GM12801 (cell line): ENCODE data around the gene ASXL3.

Experiments used
- TF ChIP-seq, protein P1 (sequence below): IDR thresholded peaks from one replicate; pipeline ENCODE4 v1.5.1; 2011; ENCODE audit warnings: control low read depth; ENCODE audit not compliant: insufficient read length; ENCODE audit errors: extremely low read depth

ASXL3 gene

DNA sequence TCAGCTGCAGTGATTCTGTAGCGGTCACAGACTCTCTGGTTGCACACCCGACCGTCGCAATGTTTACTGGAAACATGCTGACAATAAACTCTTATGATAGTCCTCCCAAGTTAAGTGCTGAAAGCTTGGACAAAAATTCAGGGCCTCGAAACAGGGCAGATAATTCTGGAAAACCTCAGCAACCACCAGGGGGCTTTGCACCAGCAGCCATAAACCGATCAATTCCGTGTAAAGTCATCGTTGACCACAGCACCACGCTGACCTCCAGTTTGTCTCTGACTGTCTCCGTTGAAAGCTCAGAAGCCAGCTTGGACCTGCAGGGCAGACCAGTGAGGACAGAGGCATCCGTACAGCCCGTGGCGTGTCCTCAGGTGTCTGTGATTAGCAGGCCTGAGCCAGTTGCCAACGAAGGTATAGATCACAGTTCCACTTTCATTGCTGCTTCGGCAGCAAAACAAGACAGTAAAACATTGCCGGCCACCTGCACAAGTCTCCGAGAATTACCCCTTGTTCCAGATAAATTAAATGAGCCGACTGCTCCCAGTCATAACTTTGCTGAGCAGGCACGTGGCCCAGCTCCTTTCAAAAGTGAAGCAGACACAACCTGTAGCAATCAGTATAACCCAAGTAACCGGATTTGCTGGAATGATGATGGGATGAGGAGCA lies 166.1 kb downstream of the ASXL3 start:
- TF ChIP-seq, protein P1, sequence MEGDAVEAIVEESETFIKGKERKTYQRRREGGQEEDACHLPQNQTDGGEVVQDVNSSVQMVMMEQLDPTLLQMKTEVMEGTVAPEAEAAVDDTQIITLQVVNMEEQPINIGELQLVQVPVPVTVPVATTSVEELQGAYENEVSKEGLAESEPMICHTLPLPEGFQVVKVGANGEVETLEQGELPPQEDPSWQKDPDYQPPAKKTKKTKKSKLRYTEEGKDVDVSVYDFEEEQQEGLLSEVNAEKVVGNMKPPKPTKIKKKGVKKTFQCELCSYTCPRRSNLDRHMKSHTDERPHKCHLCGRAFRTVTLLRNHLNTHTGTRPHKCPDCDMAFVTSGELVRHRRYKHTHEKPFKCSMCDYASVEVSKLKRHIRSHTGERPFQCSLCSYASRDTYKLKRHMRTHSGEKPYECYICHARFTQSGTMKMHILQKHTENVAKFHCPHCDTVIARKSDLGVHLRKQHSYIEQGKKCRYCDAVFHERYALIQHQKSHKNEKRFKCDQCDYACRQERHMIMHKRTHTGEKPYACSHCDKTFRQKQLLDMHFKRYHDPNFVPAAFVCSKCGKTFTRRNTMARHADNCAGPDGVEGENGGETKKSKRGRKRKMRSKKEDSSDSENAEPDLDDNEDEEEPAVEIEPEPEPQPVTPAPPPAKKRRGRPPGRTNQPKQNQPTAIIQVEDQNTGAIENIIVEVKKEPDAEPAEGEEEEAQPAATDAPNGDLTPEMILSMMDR: no peak

DNA sequence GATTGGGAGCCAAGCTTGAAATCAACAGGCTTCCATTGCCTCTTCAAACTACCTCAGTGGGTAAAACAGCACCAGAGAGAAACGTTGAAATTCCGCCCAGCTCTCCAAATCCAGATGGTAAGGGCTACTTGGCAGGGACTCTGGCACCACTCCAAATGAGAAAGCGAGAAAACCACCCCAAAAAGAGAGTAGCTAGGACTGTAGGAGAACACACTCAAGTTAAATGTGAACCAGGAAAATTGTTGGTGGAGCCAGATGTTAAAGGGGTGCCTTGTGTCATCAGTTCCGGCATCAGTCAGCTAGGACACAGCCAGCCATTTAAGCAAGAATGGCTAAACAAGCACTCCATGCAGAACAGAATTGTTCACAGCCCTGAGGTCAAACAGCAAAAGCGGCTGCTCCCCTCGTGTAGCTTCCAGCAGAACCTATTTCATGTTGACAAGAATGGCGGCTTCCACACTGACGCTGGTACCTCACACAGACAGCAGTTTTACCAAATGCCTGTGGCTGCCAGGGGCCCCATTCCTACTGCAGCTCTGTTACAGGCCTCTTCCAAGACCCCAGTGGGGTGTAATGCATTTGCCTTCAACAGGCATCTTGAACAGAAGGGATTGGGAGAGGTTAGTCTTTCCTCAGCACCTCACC lies 167.3 kb downstream of the ASXL3 start:
- TF ChIP-seq, protein P1: no peak

DNA sequence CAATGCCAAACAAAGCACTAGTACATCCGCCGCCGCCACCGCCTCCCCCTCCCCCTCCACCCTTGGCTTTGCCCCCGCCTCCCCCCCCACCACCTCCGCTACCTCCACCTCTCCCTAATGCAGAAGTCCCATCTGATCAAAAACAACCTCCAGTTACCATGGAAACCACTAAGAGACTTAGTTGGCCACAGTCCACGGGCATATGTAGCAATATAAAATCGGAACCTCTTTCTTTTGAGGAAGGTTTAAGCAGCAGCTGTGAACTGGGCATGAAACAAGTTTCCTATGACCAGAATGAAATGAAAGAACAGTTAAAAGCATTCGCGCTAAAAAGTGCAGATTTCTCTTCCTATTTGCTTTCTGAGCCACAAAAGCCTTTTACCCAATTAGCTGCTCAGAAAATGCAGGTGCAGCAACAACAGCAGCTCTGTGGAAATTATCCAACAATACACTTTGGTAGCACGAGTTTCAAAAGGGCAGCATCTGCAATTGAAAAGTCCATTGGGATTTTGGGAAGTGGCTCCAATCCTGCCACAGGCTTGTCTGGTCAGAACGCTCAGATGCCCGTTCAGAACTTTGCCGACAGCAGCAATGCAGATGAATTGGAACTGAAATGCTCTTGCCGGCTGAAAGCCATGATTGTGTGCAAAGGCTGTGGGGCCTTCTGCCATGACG lies 168.0 kb downstream of the ASXL3 start:
- TF ChIP-seq, protein P1: no peak

DNA sequence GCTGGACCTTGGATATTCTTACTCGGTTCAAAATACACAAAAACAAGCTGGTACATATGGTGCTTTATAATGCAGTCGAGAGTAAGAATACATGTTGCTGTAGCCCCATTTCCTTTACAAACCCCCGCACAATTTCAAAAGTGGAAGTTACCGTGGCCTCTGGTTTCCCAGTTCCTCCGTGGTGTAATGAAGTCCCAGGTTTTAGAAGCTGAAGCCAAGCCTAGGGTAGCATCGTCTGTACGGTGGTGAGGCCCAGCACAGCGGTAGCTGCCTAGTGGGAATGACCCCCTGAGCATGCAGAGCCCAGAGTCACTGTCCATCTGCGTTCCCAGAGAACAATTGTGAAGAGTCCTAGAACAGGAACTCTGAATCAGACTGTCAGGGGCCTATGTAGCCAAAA lies 171.8 kb downstream of the ASXL3 start:
- TF ChIP-seq, protein P1: no peak

DNA sequence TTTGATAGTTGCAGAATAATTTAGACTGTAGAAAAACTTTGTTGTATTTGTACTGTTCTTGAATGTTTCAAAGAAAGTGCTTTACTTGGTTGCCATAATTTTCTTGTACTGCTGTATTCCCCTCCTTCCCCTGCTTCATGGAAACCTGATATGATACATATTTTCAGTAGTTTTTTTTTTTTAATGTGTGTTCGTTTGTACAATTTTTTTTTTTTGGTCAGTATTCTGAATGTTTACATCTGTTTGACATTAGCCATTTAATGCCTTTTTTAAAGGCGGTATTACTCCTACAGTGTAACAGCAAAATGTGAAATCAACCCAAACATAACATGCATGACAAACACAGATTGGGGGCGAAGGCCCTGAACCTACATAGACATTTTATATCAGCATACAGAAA lies 172.3 kb downstream of the ASXL3 start:
- TF ChIP-seq, protein P1: no peak

DNA sequence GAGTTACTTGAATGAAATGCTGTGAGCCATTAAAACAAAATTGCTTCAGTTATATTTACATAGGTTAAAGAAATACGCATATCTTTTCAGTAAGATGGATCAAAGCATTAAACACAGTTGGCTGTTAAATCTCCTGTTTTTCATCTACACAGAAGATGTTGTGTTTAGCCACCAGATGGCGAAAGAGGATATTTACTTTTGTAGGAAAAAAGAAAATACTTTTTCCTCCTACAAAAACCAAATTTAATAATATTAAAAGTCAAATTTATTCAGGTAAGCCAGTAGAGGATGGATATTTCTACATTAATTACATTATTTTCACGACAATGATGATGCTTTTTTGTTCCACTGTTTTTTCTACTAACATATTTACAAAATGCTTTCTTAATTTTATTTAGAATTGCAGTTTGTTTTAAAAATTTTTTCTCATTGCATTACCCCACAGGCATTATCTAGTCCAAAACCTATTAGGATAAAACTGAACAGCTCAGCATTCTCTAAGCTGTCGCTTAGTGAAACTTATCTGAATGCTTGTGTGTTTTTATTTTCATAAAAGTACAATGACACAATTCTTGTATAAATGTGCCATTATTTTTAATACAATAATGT lies 173.7 kb downstream of the ASXL3 start:
- TF ChIP-seq, protein P1: no peak

DNA sequence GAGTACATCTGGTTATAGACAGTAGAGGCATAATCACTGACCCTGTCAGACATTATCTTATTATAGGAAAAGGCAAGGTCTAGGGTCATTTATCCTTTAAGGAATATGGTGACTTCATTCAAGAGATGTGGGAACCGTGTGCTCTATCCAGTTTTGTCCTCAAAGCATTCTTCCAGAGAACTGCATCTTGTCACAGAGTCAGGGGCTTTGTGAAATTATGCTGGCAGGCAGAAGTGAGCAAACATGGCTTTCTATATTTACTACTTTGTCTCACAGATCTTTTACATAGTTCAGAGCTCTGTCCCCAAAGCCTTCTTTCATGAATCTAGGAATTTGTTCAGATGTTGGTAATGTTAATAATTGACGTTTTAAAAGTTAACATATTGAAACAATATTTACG lies 177.4 kb downstream of the ASXL3 start:
- TF ChIP-seq, protein P1: no peak
